Tibial artery (tissue), 4 donors: Measurements from ENCODE around the gene SHC4.
A peak's percentile ranks its signal among the peaks of the same experiment; 100 is the strongest.
"Not testable (repeated sequence)": the region's sequence is repeated elsewhere in the genome, so short reads cannot be mapped to it uniquely, and the experiment has no call there.

ENCODE experiments used
- DNase-seq, 2 donors: peaks; one replicate each; pipeline ENCODE4 v3.0.0-alpha.2; 2019
- H3K27ac ChIP-seq, 2 donors: fragments of 200-600 bp; sonication (generic) in 1 of 2; 1 replicate in 1 of 2; 2 replicates in 1 of 2; pipeline ENCODE4 v1.5.1; 2018 to 2019; ENCODE audit warnings: mild to moderate bottlenecking in 1 of 2
- H3K27me3 ChIP-seq, 2 donors: fragments of 200-600 bp; sonication (generic) in 1 of 2; one replicate each; pipeline versions ENCODE4 v1.5.1 to v1.6.0; 2016 to 2019
- H3K36me3 ChIP-seq, 3 donors: fragments of 200-600 bp; sonication (generic) in 2 of 3; one replicate each; pipeline ENCODE4 v1.5.1; 2016 to 2019; ENCODE audit warnings: mild to moderate bottlenecking in 2 of 3
- H3K4me1 ChIP-seq, 4 donors: fragments of 200-600 bp; sonication (generic) in 2 of 4; 1 replicate in 3 of 4; 2 replicates in 1 of 4; pipeline ENCODE4 v1.5.1; 2016 to 2019
- H3K4me3 ChIP-seq, 2 donors: fragments of 200-600 bp; sonication (generic) in 1 of 2; 1 replicate in 1 of 2; 2 replicates in 1 of 2; pipeline ENCODE4 v1.5.1; 2018 to 2019; ENCODE audit warnings: mild to moderate bottlenecking in 2 of 2
- H3K9me3 ChIP-seq, 3 donors: fragments of 200-600 bp; sonication (generic) in 1 of 3; one replicate each; pipeline ENCODE4 v1.5.1; 2016 to 2019
- CTCF ChIP-seq, 2 experiments: fragments of 200-600 bp in 1 of 2; fragments of 450-650 bp in 1 of 2; IDR thresholded peaks; one replicate each; pipeline ENCODE4 v1.5.1; 2017 to 2019; ENCODE audit warnings: antibody characterized with exemption in 2 of 2, mild to moderate bottlenecking in 1 of 2, moderate library complexity in 1 of 2
- intact Hi-C: fragments of 100-400 bp; cut with DNase I; formaldehyde crosslinking; loops from one replicate; pipeline ENCODE4 v1.15.0; 2023; ENCODE audit warnings: low total_unique reads

Gene SHC4

GRCh38 chr15:48795901-48796300, 167.8 kb downstream of the SHC4 start:
- Histone ChIP-seq H3K27ac (no peak overlapping the region), H3K4me1 (peaks cover 0 to 3% (median 0%) of the 10 kb centered on the region in 4 donors), H3K9me3 (no peaks in the 10 kb centered on the region), H3K27me3 (no peaks in the 10 kb centered on the region), H3K36me3 (peaks cover 0 to 5% (median 0%) of the 10 kb centered on the region in 3 donors), H3K4me3 (no peak overlapping the region)
- DNase-seq = no peak
- intact Hi-C loops = no loop called here
- TF ChIP-seq CTCF (IDR thresholded peaks at IDR 0.05) = no peak

GRCh38 chr15:48794697-48795134, 169.0 kb downstream of the SHC4 start:
- no peak overlapping the region for H3K4me3 ChIP-seq
- intact Hi-C loops = no loop called here
- DNase-seq = no peak

GRCh38 chr15:48792408-48792807, 171.3 kb downstream of the SHC4 start:
- no peaks in the 10 kb centered on the region for H3K27me3 ChIP-seq
- H3K9me3 ChIP-seq = no peaks in the 10 kb centered on the region
- no peak for DNase-seq
- H3K4me3 ChIP-seq = no peak overlapping the region
- intact Hi-C loops = no loop called here
- no peak overlapping the region for H3K27ac ChIP-seq
- peaks cover 0 to 5% (median 0%) of the 10 kb centered on the region in 3 donors for H3K36me3 ChIP-seq
- TF ChIP-seq CTCF (IDR thresholded peaks at IDR 0.05) = no peak
- no peaks in the 10 kb centered on the region for H3K4me1 ChIP-seq

More at GRCh38 chr15:48794697-48795134, 169.0 kb downstream of the SHC4 start:
- no peaks in the 10 kb centered on the region for H3K27me3 ChIP-seq
- H3K9me3 ChIP-seq = no peaks in the 10 kb centered on the region
- peaks cover 0 to 5% (median 0%) of the 10 kb centered on the region in 3 donors for H3K36me3 ChIP-seq
- H3K4me1 ChIP-seq = no peaks in the 10 kb centered on the region
- TF ChIP-seq CTCF (IDR thresholded peaks at IDR 0.05) = no peak
- no peak overlapping the region for H3K27ac ChIP-seq

GRCh38 chr15:48790466-48791115, 173.1 kb downstream of the SHC4 start:
- H3K27me3 ChIP-seq, intact Hi-C loops, H3K27ac ChIP-seq, H3K36me3 ChIP-seq, H3K9me3 ChIP-seq, DNase-seq, H3K4me1 ChIP-seq: not testable (repeated sequence)
- peak overlapping the region; percentile 9 to 15 for H3K4me3 ChIP-seq

GRCh38 chr15:48785712-48786111, 178.0 kb downstream of the SHC4 start:
- peaks cover 0 to 12% (median 3%) of the 10 kb centered on the region in 4 donors for H3K4me1 ChIP-seq
- no peak overlapping the region for H3K4me3 ChIP-seq
- H3K27me3 ChIP-seq = no peaks in the 10 kb centered on the region
- no peak for TF ChIP-seq CTCF (IDR thresholded peaks at IDR 0.05)
- H3K9me3 ChIP-seq = no peaks in the 10 kb centered on the region
- intact Hi-C loops = no loop called here
- H3K36me3 ChIP-seq = peaks cover 0 to 13% (median 0%) of the 10 kb centered on the region in 3 donors
- H3K27ac ChIP-seq = no peak overlapping the region
- no peak for DNase-seq

- Histone ChIP-seq H3K4me1 (peaks cover 0 to 12% (median 3%) of the 10 kb centered on the region in 4 donors), H3K27me3 (no peaks in the 10 kb centered on the region), H3K9me3 (no peaks in the 10 kb centered on the region), H3K36me3 (peaks cover 0 to 13% (median 0%) of the 10 kb centered on the region in 3 donors), H3K27ac (no peak overlapping the region), H3K4me3 (no peak overlapping the region)
- DNase-seq = peak in 1 of 2 donors; percentile 59
- intact Hi-C loops = no loop called here
- no peak for TF ChIP-seq CTCF (IDR thresholded peaks at IDR 0.05)
Observed at GRCh38 chr15:48785195-48785594, 178.5 kb downstream of the SHC4 start.
